GM12875 (cell line): ENCODE measurements around the gene PCDHA1.

Source experiments
- H3K4me3 ChIP-seq: one replicate; pipeline ENCODE4 v1.5.1; 2011; ENCODE audit warnings: low read depth, low read length, control low read depth
- CTCF ChIP-seq: IDR thresholded peaks from 2 replicates; pipeline ENCODE4 v1.5.1; 2011; ENCODE audit warnings: low read depth, mild to moderate bottlenecking, control low read depth, inconsistent platforms, low read length, moderate library complexity, borderline replicate concordance; ENCODE audit not compliant: insufficient read depth

PCDHA1 gene

GRCh38 chr5:140965905-140966292 is 180.0 kb downstream of the PCDHA1 start:
- TF ChIP-seq CTCF, result no peak
- H3K4me3 ChIP-seq, result no peak overlapping the region

GRCh38 chr5:140966293-140967225 is 180.6 kb downstream of the PCDHA1 start, which contains the start of gene PCDHAC2:
PCDHAC2 (plus strand) TSS chr5:140966476; CDS start chr5:140966767, 291 bp downstream.
- TF ChIP-seq CTCF, result no peak
- no peak within 1 kb of the TSS for H3K4me3 ChIP-seq

- H3K4me3 ChIP-seq, result no peak overlapping the region
- TF ChIP-seq CTCF, result no peak
These were observed 181.4 kb downstream of the PCDHA1 start for GRCh38 chr5:140967226-140967893.

GRCh38 chr5:140969880-140970279 is 183.9 kb downstream of the PCDHA1 start:
- no peak overlapping the region for H3K4me3 ChIP-seq

GRCh38 chr5:140973550-140973949 is 187.6 kb downstream of the PCDHA1 start:
- no peak overlapping the region for H3K4me3 ChIP-seq
- TF ChIP-seq CTCF, result no peak

More at GRCh38 chr5:140969880-140970279, 183.9 kb downstream of the PCDHA1 start:
- no peak for TF ChIP-seq CTCF

DNA sequence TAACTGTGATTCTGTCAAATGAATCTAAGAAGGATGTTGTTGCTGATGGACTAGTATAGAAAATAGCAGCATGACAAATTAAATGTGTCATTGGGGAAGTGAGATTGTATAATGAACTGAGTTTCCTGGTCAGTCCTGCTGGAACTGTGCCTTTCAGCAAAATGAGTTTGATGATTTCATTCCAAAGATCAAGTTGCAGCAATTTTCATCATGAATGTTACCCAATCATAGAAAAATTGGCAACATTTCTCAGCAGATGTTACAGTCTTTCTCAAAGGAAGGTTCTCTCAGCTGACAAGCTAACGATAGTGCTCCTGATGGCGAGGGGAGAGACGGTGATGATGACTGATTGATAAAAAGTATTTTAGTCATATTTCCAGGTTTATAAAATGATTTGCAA is 191.1 kb downstream of the PCDHA1 start:
- no peak overlapping the region for H3K4me3 ChIP-seq
- no peak for TF ChIP-seq CTCF
